GM23338 (cell line): ENCODE measurements around the gene MRGPRE. TPM values are rescaled to one million over a fixed set of nuclear protein-coding genes. Genes with fewer than 3 reads are reported as not detected.

Experiments used
- ATAC-seq: fragments of 200-7000 bp; cut with Tn5 transposase; 3 replicates; pipeline ENCODE4 v1.9.1; 2020
- DNase-seq: peaks from one replicate; pipeline ENCODE4 v3.0.0-alpha.2; 2015; ENCODE audit warnings: low spot score
- H2AFZ ChIP-seq: fragments of 200-600 bp; sonication (generic); 2 replicates; pipeline ENCODE4 v1.8.0; 2016; ENCODE audit warnings: antibody characterized with exemption, mild to moderate bottlenecking, moderate library complexity
- H3F3A ChIP-seq: fragments of 200-600 bp; sonication (generic); replicated peaks from 2 replicates; pipeline ENCODE4 v1.8.0; 2017; ENCODE audit warnings: antibody characterized with exemption, mixed run types, low read depth
- H3K27ac ChIP-seq: fragments of 200-600 bp; sonication (generic); 2 replicates; pipeline ENCODE4 v1.6.1; 2016; ENCODE audit warnings: low read depth
- H3K27me3 ChIP-seq: fragments of 200-600 bp; sonication (generic); 2 replicates; pipeline ENCODE4 v1.8.0; 2016; ENCODE audit warnings: mild to moderate bottlenecking, mixed run types, moderate library complexity; ENCODE audit not compliant: insufficient read depth
- H3K36me3 ChIP-seq: fragments of 200-600 bp; sonication (generic); 2 replicates; pipeline ENCODE4 v1.8.0; 2016; ENCODE audit warnings: mild to moderate bottlenecking; ENCODE audit not compliant: insufficient read depth
- H3K4me1 ChIP-seq: fragments of 200-600 bp; sonication (generic); 2 replicates; pipeline ENCODE4 v1.8.0; 2016; ENCODE audit warnings: mild to moderate bottlenecking, moderate library complexity; ENCODE audit not compliant: insufficient read depth
- H3K4me2 ChIP-seq: fragments of 200-600 bp; sonication (generic); 2 replicates; pipeline ENCODE4 v1.7.1; 2017; ENCODE audit warnings: mixed run types
- H3K4me3 ChIP-seq: fragments of 200-600 bp; sonication (generic); 2 replicates; pipeline ENCODE4 v1.6.1; 2016; ENCODE audit warnings: mixed run types
- H3K79me2 ChIP-seq: fragments of 200-600 bp; sonication (generic); replicated peaks from 2 replicates; pipeline ENCODE4 v1.8.0; 2017; ENCODE audit warnings: mild to moderate bottlenecking; ENCODE audit not compliant: insufficient read depth
- H3K9me2 ChIP-seq: fragments of 200-600 bp; sonication (generic); 2 replicates; pipeline ENCODE4 v1.8.0; 2017; ENCODE audit not compliant: insufficient read depth
- H4K20me1 ChIP-seq: fragments of 200-600 bp; sonication (generic); replicated peaks from 2 replicates; pipeline ENCODE4 v1.8.0; 2017; ENCODE audit warnings: mild to moderate bottlenecking; ENCODE audit not compliant: insufficient read depth
- H3K27ac Mint-ChIP-seq: 2 replicates; pipeline ENCODE4 v1.8.0; 2020; ENCODE audit warnings: inconsistent platforms, mild to moderate bottlenecking, moderate library complexity, mixed read lengths
- H3K27me3 Mint-ChIP-seq: 3 replicates; pipeline ENCODE4 v1.8.0; 2022; ENCODE audit warnings: low read depth, mild to moderate bottlenecking, moderate library complexity, mixed read lengths, inconsistent platforms; ENCODE audit not compliant: insufficient read depth, poor library complexity
- H3K36me3 Mint-ChIP-seq: 3 replicates; pipeline ENCODE4 v1.8.0; 2021; ENCODE audit warnings: low read depth, mild to moderate bottlenecking, inconsistent platforms, moderate library complexity, mixed read lengths
- H3K4me1 Mint-ChIP-seq: 3 replicates; pipeline ENCODE4 v1.8.0; 2020; ENCODE audit warnings: mild to moderate bottlenecking, inconsistent platforms, mixed read lengths
- H3K4me3 Mint-ChIP-seq: 3 replicates; pipeline ENCODE4 v1.8.0; 2021; ENCODE audit warnings: moderate library complexity, mild to moderate bottlenecking, inconsistent platforms, mixed read lengths
- H3K9me3 Mint-ChIP-seq: 3 replicates; pipeline ENCODE4 v1.8.0; 2020; ENCODE audit warnings: moderate library complexity, mild to moderate bottlenecking, inconsistent platforms, mixed read lengths
- CREB1 ChIP-seq: fragments of 250-450 bp; sonication (Bioruptor Pico); IDR thresholded peaks from 2 replicates; pipeline ENCODE4 v1.5.0; 2020; ENCODE audit warnings: low read depth, mild to moderate bottlenecking, moderate library complexity
- CTCF ChIP-seq, 2 experiments: fragments of 200-600 bp in 1 of 2; sonication (generic) in 1 of 2; conservative IDR thresholded peaks; 2 replicates each; pipeline versions ENCODE4 v1.5.1 to v1.6.1; 2016 to 2017; ENCODE audit warnings: antibody characterized with exemption in 2 of 2, low read depth in 2 of 2, mild to moderate bottlenecking in 2 of 2, moderate library complexity in 1 of 2
- ETS1 ChIP-seq: IDR thresholded peaks from 2 replicates; pipeline ENCODE4 v1.6.1; 2016; ENCODE audit warnings: antibody characterized with exemption
- EZH2 ChIP-seq: fragments of 200-600 bp; sonication (generic); IDR thresholded peaks from one replicate; pipeline ENCODE4 v1.8.0; 2017; ENCODE audit warnings: antibody characterized with exemption, mild to moderate bottlenecking, low read depth; ENCODE audit not compliant: unreplicated experiment
- REST ChIP-seq: IDR thresholded peaks from one replicate; pipeline ENCODE4 v1.6.1; 2018; ENCODE audit warnings: antibody characterized with exemption; ENCODE audit not compliant: unreplicated experiment
- STAT1 ChIP-seq: IDR thresholded peaks from one replicate; pipeline ENCODE4 v1.6.1; 2016; ENCODE audit warnings: antibody characterized with exemption; ENCODE audit not compliant: unreplicated experiment
- ZNF462 ChIP-seq: fragments of 250-450 bp; sonication (Bioruptor Pico); IDR thresholded peaks from 2 replicates; pipeline ENCODE4 v1.5.0; 2020; ENCODE audit warnings: mild to moderate bottlenecking, moderate library complexity
- polyA plus RNA-seq: library from polyadenylated mRNA; unstranded; fragments of >200 nt; fragmentation: Nextera tagmentation; extraction: Ambion mirVana; gene quantifications from 2 replicates; pipeline ENCODE4 v1.2.1, GENCODE V29; 2016
- total RNA-seq: library from RNA; depleted of rRNA; stranded (reverse); fragments of >200 nt; shearing (Covaris generic); gene quantifications from 2 replicates; pipeline ENCODE4 v1.2.3, GENCODE V29; 2014

Gene MRGPRE
- total and polyA plus RNA-seq, 2 experiments from 2014 or later = not detected

GRCh38 chr11:3199537-3200295, 32.5 kb downstream of the MRGPRE start (continued):
- TF ChIP-seq ZNF462 = no peak
- no peak for TF ChIP-seq CREB1 (CRISPR knock-in tag)
- no peak for TF ChIP-seq REST

- Histone ChIP-seq H3K4me2 (no peak overlapping the region), H3K4me1 (no peaks in the 10 kb centered on the region), H4K20me1 (no peaks in the 10 kb centered on the region), H3F3A (no peaks in the 10 kb centered on the region), H3K79me2 (no peaks in the 10 kb centered on the region), H3K4me3 (no peak overlapping the region), H3K9me2 (no peaks in the 10 kb centered on the region), H3K36me3 (no peaks in the 10 kb centered on the region), H3K27ac (no peak overlapping the region), H2AFZ (no peak overlapping the region), H3K27me3 (peaks cover 22% of the 10 kb centered on the region)
- H3K9me3 Mint-ChIP-seq = no peaks in the 10 kb centered on the region
- DNase-seq (no peak), ATAC-seq (no peak)
- H3K4me3 Mint-ChIP-seq = no peak overlapping the region
- H3K27me3 Mint-ChIP-seq = peaks cover 30% of the 10 kb centered on the region
- H3K36me3 Mint-ChIP-seq = no peaks in the 10 kb centered on the region
- H3K4me1 Mint-ChIP-seq = peaks cover 13% of the 10 kb centered on the region
- no peak overlapping the region for H3K27ac Mint-ChIP-seq
- TF ChIP-seq STAT1 (no peak), EZH2 (no peak), ETS1 (no peak), REST (no peak), CTCF (conservative IDR thresholded peaks at IDR 0.05; ENCODE audit: low read depth in 2 of 2) (no peak)
Observed at GRCh38 chr11:3198815-3199214, 33.4 kb downstream of the MRGPRE start.
